Small intestine (tissue), 7 donors: ENCODE measurements around the gene LTF. TPM values are rescaled to one million over a fixed set of nuclear protein-coding genes. Genes with fewer than 3 reads are reported as not detected.
"Not testable (repeated sequence)": the region's sequence is repeated elsewhere in the genome, so short reads cannot be mapped to it uniquely, and the experiment has no call there.

ENCODE experiments used
- DNase-seq, 2 donors: peaks; one replicate each; pipeline versions ENCODE4 v3.0.0 to v3.0.0-alpha.2; 2013
- FAIRE-seq: peaks from 2 replicates; lab custom pipeline; 2012; peaks lifted over from hg19 to GRCh38; lab: Jason Lieb, UNC
- H3K27ac ChIP-seq, 3 donors: one replicate each; pipeline ENCODE4 v1.5.1; 2013; ENCODE audit warnings: low read length in 2 of 3, mild to moderate bottlenecking in 2 of 3, control low read depth in 1 of 3, inconsistent platforms in 1 of 3, low read depth in 1 of 3, moderate library complexity in 1 of 3
- H3K27me3 ChIP-seq, 3 donors: one replicate each; pipeline ENCODE4 v1.6.1; 2013; ENCODE audit warnings: low read length in 3 of 3, inconsistent platforms in 1 of 3; ENCODE audit not compliant: control insufficient read depth in 3 of 3, insufficient read depth in 3 of 3
- H3K36me3 ChIP-seq, 3 donors: one replicate each; pipeline ENCODE4 v1.6.1; 2013; ENCODE audit warnings: low read length in 3 of 3, inconsistent platforms in 1 of 3, low read depth in 1 of 3, mild to moderate bottlenecking in 1 of 3, moderate library complexity in 1 of 3; ENCODE audit not compliant: control insufficient read depth in 3 of 3, insufficient read depth in 2 of 3
- H3K4me1 ChIP-seq, 3 donors: one replicate each; pipeline ENCODE4 v1.6.1; 2013; ENCODE audit warnings: low read length in 2 of 3, inconsistent platforms in 1 of 3, low read depth in 1 of 3, mild to moderate bottlenecking in 1 of 3, moderate library complexity in 1 of 3; ENCODE audit not compliant: control insufficient read depth in 3 of 3, insufficient read depth in 2 of 3
- H3K4me3 ChIP-seq, 3 donors: one replicate each; pipeline ENCODE4 v1.5.1; 2013; ENCODE audit warnings: low read length in 3 of 3, control low read depth in 1 of 3, inconsistent platforms in 1 of 3, low read depth in 1 of 3, mild to moderate bottlenecking in 1 of 3, moderate library complexity in 1 of 3
- H3K9me3 ChIP-seq, 2 donors: one replicate each; pipeline ENCODE4 v1.6.1; 2013; ENCODE audit warnings: low read depth in 1 of 2, low read length in 1 of 2; ENCODE audit not compliant: control insufficient read depth in 2 of 2, insufficient read depth in 1 of 2
- whole genome bisulfite sequencing, 3 donors: extraction: QIAGEN DNeasy Blood & Tissue Kit; methylation state at CpG; one replicate each; pipeline ENCODE4 v1.1.7; 2013; 5-methylcytosine and 5-hydroxymethylcytosine counted together
- polyA plus RNA-seq, 4 donors: library from polyadenylated mRNA; stranded (reverse) in 3 of 4; unstranded in 1 of 4; fragments of 200-250 nt in 3 of 4; fragments of 120-200 nt in 1 of 4; gene quantifications; one replicate each; pipeline versions ENCODE4 v1.2.1 to v1.2.3, GENCODE V29; 2013
- donor health status: healthy with polysubstance abuse.
- donor health status: control.
- donor health status: control.
- donor health status: Bipolar disorder and iron deficiency.
- donor health status: healthy.

The LTF gene
- polyA plus RNA-seq, 4 donors: 0.22 to 6.0 (median 1.5) TPM

GRCh38 chr3:46433841-46434240, 30.9 kb downstream of the LTF start:
- Histone ChIP-seq H3K4me1 (peaks cover 0 to 16% (median 0%) of the 10 kb centered on the region in 3 donors), H3K4me3 (no peak overlapping the region), H3K27ac (no peak overlapping the region), H3K9me3 (peaks cover 0 to 9% of the 10 kb centered on the region in 2 donors), H3K27me3 (no peaks in the 10 kb centered on the region), H3K36me3 (no peaks in the 10 kb centered on the region)
- WGBS, 3 donors: 90 to 100% (median 100%) methylated on average over 1 of the region's 1 CpG
- FAIRE-seq: no peak
- DNase-seq: no peak

DNA sequence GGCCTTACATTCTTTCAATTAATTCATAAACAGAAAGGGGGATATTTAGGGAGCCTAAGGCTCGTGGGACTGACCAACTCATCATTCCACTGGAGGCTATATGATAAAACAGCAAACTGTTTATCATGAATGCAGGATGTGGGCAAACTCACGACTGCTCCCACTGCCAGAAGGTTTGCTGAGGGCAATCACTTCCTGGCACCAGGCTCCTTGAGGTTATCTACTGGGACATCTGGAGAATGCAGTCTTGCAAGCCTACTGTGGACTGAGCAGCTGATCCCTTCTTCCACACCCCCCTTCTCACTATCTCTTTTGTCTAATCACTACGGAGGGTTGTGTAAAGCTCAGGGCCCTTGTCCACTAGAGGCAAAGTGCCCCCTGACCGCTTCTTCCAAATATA, 31.6 kb downstream of the LTF start:
- peaks cover 0 to 23% (median 3%) of the 10 kb centered on the region in 3 donors for H3K4me1 ChIP-seq
- not testable (repeated sequence) for H3K4me3 ChIP-seq, H3K27ac ChIP-seq, H3K27me3 ChIP-seq, FAIRE-seq, H3K36me3 ChIP-seq, H3K9me3 ChIP-seq, DNase-seq
- 55 to 73% (median 63%) methylated on average over 4 of the region's 4 CpGs for WGBS, 3 donors

DNA sequence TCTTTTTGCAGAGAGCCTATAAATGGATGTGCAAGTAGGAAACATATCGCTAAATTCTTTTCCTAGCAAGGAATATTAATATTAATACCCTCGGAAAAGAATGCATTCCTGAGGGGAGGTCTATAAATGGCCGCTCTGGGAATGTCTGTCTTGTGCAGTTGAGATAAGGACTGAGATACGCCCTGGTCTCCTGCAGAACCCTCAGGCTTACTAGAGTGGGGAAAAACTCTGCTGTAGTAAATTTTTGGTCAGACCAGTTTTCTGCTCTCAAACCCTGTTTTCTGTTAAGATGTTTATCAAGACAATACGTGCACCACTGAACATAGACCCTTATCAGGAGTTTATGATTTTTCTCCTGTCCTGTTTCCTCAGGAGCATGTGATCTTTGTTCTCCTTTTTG, 32.8 kb downstream of the LTF start:
- not testable (repeated sequence) for H3K9me3 ChIP-seq, DNase-seq, H3K4me3 ChIP-seq, H3K27ac ChIP-seq, H3K27me3 ChIP-seq, H3K36me3 ChIP-seq, FAIRE-seq
- WGBS, 3 donors: 85 to 87% (median 87%) methylated on average over 5 of the region's 5 CpGs
- peaks cover 0 to 29% (median 3%) of the 10 kb centered on the region in 3 donors for H3K4me1 ChIP-seq

- not testable (repeated sequence) for H3K27ac ChIP-seq, H3K4me3 ChIP-seq, FAIRE-seq, H3K9me3 ChIP-seq, H3K36me3 ChIP-seq, H3K27me3 ChIP-seq, DNase-seq
- H3K4me1 ChIP-seq: peaks cover 0 to 29% (median 3%) of the 10 kb centered on the region in 3 donors
- 97 to 100% (median 100%) methylated on average over 1 of the region's 1 CpG for WGBS, 3 donors
Measured at GRCh38 chr3:46430879-46431278, 33.8 kb downstream of the LTF start.

GRCh38 chr3:46429671-46430070, 35.0 kb downstream of the LTF start:
- WGBS, 3 donors: 12 to 67% (median 32%) methylated on average over 5 of the region's 5 CpGs
- FAIRE-seq (no peak), DNase-seq (peak; percentile 68 to 84)
- Histone ChIP-seq H3K4me3 (no peak overlapping the region), H3K36me3 (no peaks in the 10 kb centered on the region), H3K27me3 (no peaks in the 10 kb centered on the region), H3K9me3 (peaks cover 0 to 9% of the 10 kb centered on the region in 2 donors), H3K27ac (peak overlapping the region in 2 of 3 donors; percentile 55 to 88), H3K4me1 (peaks cover 0 to 29% (median 3%) of the 10 kb centered on the region in 3 donors)

GRCh38 chr3:46429250-46429649, 35.5 kb downstream of the LTF start:
- Histone ChIP-seq H3K27me3 (no peaks in the 10 kb centered on the region), H3K4me1 (peaks cover 0 to 29% (median 3%) of the 10 kb centered on the region in 3 donors), H3K9me3 (peaks cover 0 to 9% of the 10 kb centered on the region in 2 donors), H3K27ac (peak overlapping the region in 2 of 3 donors; percentile 84 to 88), H3K36me3 (no peaks in the 10 kb centered on the region), H3K4me3 (no peak overlapping the region)
- FAIRE-seq (no peak), DNase-seq (peak; percentile 72 to 77)
- WGBS, 3 donors: 18 to 67% (median 39%) methylated on average over 5 of the region's 5 CpGs

- H3K4me1 ChIP-seq: peaks cover 0 to 29% (median 3%) of the 10 kb centered on the region in 3 donors
- no peak for FAIRE-seq
- no peaks in the 10 kb centered on the region for H3K36me3 ChIP-seq
- DNase-seq: peak; percentile 52 to 78
- peak overlapping the region in 2 of 3 donors; percentile 84 to 88 for H3K27ac ChIP-seq
- H3K9me3 ChIP-seq: peaks cover 0 to 9% of the 10 kb centered on the region in 2 donors
- no peak overlapping the region for H3K4me3 ChIP-seq
- 23 to 61% (median 50%) methylated on average over 10 of the region's 10 CpGs for WGBS, 3 donors
- H3K27me3 ChIP-seq: no peaks in the 10 kb centered on the region
Measured at GRCh38 chr3:46427916-46428833, 36.5 kb downstream of the LTF start.

DNA sequence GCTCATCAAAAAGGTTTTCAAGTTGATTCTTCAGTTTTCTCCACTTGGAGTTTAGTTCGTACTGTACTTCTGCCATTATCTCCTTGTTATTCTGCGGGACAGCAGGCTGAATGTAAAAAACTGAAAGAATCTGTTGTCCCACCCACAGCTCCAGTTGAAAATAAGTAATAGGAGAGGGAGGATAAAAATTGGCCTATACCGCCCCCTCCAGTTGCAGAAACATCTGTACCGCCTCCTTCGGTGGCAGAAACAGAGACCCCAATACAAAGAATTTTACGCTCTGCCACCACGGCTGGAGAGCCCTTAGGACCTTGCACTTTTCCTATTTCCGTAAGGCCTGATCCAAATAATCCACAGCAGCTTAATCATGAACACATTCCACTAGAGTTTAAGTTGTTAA, 37.3 kb downstream of the LTF start:
- peaks cover 0 to 29% (median 3%) of the 10 kb centered on the region in 3 donors for H3K4me1 ChIP-seq
- H3K9me3 ChIP-seq, FAIRE-seq, H3K27me3 ChIP-seq, DNase-seq, H3K36me3 ChIP-seq, H3K4me3 ChIP-seq: not testable (repeated sequence)
- 50 to 70% (median 55%) methylated on average over 8 of the region's 8 CpGs for WGBS, 3 donors
- H3K27ac ChIP-seq: peak overlapping the region in 1 of 3 donors; percentile 88
